Glomerular visceral epithelial cell (primary cell): ENCODE data around the gene KRTAP4-16.
"Not testable (repeated sequence)": the region's sequence is repeated elsewhere in the genome, so short reads cannot be mapped to it uniquely, and the experiment has no call there.

Source experiments
- DNase-seq: peaks from one replicate; pipeline ENCODE4 v3.0.0-alpha.2; 2016; ENCODE audit errors: extremely low spot score

The KRTAP4-16 gene

GRCh38 chr17:41101586-41102259 lies at the start of gene KRTAP4-16:
TSS of gene KRTAP4-16 (minus strand) at chr17:41102209. CDS start at chr17:41102209, 0 bp downstream.
- DNase-seq = no peak

- DNase-seq = no peak
These were observed 49.5 kb upstream of the KRTAP4-16 start for GRCh38 chr17:41151525-41151924.

- DNase-seq = no peak
These were observed 48.0 kb upstream of the KRTAP4-16 start for GRCh38 chr17:41150026-41150425.

- no peak for DNase-seq
These were observed 47.6 kb upstream of the KRTAP4-16 start, which contains the start of gene KRTAP4-5 for GRCh38 chr17:41149652-41149985. TSS of gene KRTAP4-5 (minus strand) at chr17:41149825. CDS start at chr17:41149767, 58 bp downstream.

DNA sequence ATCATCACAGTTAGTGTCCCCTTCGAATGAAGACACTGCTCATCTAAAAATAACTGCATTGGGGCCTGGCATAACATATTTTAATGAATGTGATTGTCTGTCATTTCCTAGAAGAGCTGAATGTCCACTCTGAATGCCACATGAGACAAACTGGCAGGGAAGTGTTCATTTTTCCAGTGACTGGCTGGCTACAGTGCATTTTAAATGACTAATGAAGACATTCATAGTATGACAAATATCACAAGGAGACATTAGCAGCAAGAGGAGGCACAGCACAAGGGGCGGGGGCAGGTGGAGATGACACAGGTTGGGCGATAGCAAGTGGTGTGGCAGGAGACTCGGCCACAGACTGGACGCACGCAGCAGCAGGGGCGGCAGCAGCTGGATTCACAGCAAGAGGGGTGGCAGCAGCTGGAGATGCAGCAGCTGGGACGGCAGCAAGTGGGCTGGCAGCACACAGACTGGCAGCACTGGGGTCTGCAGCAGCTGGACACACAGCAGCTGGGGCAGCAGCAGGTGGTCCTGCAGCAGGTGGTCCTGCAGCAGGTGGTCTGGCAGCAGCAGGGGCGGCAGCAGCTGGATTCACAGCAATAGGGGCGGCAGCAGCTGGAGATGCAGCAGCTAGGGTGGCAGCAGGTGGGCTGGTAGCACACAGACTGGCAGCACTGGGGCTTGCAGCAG lies 47.1 kb upstream of the KRTAP4-16 start:
- not testable (repeated sequence) for DNase-seq

DNA sequence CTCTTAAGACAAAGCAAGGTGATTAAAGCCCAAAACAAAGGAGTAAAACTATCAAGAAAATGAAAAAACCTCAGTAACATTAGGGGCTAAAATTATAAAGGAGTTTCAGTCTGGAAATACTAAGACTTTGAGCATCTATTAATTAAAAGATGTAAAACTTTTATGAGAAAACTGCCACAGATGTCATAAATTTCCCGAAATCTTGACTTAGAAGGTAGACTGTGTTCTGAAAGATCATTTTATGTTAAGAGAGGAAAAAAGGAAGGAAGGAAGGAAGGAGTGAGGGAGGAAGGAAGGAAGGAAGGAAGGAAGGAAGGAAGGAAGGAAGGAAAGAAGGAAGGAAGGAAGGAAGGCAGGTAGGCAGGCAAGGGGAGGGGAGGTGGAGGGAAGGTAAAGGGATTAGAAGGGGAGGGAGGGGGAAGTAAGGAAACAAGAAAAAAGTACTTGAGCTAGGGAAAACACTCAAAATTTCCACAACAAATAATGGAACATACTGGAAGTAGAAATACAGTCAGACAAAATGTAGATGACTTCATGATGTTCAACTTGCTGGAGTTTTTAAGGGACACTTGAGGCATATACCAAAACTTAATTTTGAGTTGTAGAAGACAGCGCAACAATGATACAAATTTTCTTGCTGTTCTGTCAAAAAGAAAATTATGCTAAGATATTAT lies 45.7 kb upstream of the KRTAP4-16 start:
- no peak for DNase-seq

GRCh38 chr17:41145261-41145660 lies 43.3 kb upstream of the KRTAP4-16 start:
- DNase-seq = no peak

DNA sequence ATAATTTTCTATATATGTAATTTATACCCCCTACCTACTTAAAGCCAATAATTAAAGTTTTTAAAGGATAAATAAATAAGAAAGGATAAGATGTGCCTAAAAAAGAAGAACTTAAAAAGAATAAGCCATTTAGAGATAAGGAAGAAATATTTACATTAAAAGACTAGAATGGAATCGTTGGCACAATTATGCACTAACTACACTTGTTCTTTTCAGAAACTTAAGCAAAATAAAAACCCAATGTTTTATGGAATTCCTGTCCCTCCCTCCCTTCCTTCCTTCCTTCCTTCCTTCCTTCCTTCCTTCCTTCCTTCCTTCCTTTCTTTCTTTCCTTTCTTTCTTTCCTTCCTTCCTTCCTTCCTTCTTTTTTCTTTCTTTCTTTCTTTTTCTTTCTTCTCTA lies 42.8 kb upstream of the KRTAP4-16 start:
- DNase-seq = no peak

DNA sequence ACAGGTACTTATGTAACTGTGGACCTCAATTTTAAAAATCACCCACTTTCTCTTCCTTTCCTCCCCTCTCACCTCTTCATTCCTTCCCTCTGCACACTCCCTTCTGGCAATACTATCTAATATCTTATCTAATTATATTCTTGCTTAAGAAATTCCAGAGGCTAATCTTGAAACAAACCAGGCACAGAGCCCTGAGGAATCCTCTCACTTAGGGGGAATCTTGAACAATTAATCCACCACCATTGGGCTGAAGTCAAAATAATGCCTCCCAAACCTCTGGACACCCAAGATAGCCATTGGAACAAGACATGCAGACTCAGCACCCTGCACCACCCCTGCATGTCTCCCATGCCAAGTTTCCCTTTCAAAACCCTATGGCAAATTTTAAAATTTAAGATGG lies 39.4 kb upstream of the KRTAP4-16 start:
- DNase-seq = no peak

- peak; percentile 85 for DNase-seq
These were observed 38.5 kb upstream of the KRTAP4-16 start, which contains the start of gene KRTAP4-6 for GRCh38 chr17:41140360-41141131. TSS of gene KRTAP4-6 (minus strand) at chr17:41140544. CDS start at chr17:41140487, 57 bp downstream.

GRCh38 chr17:41139865-41140264 lies 37.9 kb upstream of the KRTAP4-16 start:
- not testable (repeated sequence) for DNase-seq

DNA sequence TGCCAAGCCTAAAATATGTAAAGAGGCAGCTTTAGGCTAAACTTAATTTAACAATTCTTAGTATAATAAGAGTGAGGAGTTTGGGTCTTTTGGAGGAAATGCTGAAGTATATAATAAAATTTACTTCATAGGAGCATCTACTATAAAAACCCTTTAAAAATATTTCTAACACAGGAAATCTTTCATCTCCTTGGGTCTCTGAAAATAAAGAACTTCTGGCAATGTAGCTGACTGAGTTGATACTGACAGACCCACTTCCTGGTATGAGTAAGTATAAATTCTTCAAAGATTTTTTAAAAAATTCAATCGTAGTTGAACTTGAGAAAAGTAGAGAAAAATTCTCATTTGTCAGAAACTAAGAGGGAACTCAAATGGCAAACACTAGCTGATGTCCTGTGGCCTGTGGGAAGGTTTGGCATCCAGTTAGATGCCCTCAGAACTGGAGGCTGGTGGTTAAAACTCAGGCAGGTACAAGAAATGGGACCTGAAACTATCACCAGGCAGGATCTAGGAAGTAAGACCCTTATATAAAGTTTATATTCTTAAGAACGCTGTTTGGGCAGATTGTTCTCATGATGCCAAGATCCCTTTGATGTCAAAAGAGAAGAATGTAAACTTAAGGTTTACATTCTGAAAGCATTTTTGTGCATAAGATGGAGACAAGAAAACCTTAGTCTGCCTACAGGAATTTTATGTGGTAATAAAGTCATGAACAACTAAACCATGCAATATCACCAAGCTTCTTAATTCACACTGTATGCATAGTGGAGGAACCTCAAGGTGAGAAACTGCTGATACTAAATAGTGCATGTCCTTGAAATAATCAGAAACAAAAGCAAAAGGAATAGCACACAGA lies 32.1 kb upstream of the KRTAP4-16 start:
- DNase-seq = no peak

DNA sequence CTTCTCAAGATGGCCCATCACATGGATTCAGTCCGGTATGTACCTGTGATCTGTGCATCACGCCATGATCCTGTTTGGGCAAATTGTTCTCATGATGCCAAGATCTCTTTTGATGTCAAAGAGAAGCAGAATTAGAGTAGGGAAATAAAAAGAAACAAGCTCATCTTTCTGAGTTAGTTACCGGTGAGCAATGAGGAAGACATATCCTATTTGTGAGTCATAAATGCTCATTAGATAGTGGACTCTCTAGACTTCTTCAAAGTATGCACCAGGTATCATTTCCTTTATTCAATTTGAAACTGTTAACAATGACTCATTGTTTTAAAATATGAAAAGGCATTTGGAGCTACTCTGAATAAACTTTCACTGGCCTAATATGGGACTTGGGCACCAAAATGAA lies 30.0 kb upstream of the KRTAP4-16 start:
- peak; percentile 34 for DNase-seq

- DNase-seq = no peak
These were observed 25.4 kb upstream of the KRTAP4-16 start for GRCh38 chr17:41127371-41127770.

- DNase-seq = no peak
These were observed 24.4 kb upstream of the KRTAP4-16 start for GRCh38 chr17:41126412-41126811.

DNA sequence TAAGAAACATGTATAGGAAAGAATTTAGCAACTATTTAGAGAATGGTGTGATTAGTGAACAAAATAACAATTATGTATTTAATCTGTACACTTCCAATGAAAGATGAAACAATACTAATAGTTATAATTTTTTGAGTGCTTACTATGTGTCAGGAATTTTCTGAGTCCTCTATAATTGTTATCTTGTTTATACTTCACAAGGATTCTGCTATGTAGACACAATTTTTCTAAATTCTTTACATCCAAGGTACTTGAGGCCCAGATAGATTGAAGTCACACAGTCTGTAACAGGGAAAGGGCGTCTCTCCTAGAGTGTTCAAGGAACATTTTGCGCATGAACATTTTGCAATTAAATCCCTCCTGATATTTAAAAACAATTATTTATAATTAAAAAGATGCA lies 23.1 kb upstream of the KRTAP4-16 start:
- no peak for DNase-seq

DNA sequence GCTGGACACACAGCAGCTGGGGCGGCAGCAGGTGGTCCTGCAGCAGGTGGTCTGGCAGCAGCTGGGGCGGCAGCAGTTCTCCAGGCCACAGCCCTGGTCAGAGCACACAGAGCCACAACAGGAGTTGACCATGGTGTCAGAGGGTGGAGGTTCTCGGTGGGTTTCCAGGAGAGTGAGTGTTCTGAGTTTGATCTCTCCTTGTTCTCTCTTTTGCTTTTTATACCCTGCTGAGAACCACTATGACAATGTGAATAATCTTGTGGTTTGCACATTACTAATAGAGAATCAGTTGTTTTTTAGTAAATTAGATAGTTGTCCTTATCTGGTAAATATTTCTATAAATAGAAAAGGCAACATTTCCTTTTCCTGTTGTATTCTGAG lies 22.0 kb upstream of the KRTAP4-16 start, which contains the start of gene KRTAP4-12:
Gene KRTAP4-12 (minus strand): TSS at position 192 of the 381 bp plus-strand sequence. CDS start 60 bp downstream, at position 132.
- DNase-seq = not testable (repeated sequence)

DNA sequence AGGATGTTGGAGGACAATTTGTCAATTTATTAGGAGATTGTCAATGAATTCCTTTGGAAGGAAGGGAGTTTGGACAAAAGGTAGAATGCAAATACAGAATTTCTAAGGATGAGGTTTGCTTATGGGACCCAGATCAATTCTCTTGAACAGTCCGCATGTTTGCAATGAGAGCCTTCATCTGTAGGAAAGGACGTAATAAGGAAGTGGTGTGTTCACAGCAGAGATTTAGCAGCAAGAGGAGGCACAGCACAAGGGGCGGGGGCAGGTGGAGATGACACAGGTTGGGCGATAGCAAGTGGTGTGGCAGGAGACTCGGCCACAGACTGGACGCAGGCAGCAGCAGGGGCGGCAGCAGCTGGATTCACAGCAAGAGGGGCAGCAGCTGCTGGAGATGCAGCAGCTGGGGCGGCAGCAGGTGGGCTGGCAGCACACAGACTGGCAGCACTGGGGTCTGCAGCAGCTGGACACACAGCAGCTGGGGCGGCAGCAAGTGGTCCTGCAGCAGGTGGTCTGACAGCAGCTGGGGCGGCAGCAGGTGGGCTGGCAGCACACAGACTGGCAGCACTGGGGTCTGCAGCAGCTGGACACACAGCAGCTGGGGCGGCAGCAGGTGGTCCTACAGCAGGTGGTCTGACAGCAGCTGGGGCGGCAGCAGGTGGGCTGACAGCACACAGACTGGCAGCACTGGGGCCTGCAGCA lies 21.4 kb upstream of the KRTAP4-16 start:
- DNase-seq = not testable (repeated sequence)

DNA sequence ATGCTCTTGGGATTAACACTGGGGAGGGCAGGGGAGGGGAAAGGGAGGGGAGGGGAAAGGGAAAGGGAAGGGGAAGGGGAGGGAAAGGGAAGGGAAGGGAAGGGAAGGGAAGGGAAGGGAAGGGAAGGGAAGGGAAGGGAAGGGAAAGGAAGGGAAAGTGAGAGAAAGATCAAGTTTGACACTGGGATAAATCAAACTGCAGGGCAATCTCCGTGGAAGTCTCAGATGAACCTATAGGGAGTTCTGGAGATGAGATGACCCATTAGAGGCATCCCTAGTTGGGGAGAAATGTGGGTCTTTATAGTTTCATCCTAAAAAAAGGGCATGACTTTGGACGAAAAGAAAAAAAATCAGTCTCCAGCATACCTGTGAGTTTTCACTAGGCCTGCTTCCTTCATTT lies 19.7 kb upstream of the KRTAP4-16 start:
- DNase-seq = no peak
